GM12878 (cell line): ENCODE data around the gene SYT1.

Source experiments
- BCL11A ChIP-seq: IDR thresholded peaks from 2 replicates; pipeline ENCODE4 v1.6.1; 2011; ENCODE audit warnings: low read depth, low read length
- CTCF ChIP-seq, 3 experiments: IDR thresholded peaks in 2 of 3; conservative IDR thresholded peaks in 1 of 3; 2 replicates each; pipeline ENCODE4 v1.5.1; 2011; ENCODE audit warnings: low read depth in 3 of 3, low read length in 3 of 3, mild to moderate bottlenecking in 3 of 3, control low read depth in 2 of 3, moderate library complexity in 2 of 3, inconsistent platforms in 1 of 3, mixed read lengths in 1 of 3; ENCODE audit not compliant: control insufficient read depth in 2 of 3, insufficient read depth in 1 of 3; ENCODE audit errors: extremely low read depth in 1 of 3
- EZH2 ChIP-seq: IDR thresholded peaks from 2 replicates; pipeline ENCODE4 v1.6.1; 2012; ENCODE audit warnings: low read depth, mild to moderate bottlenecking, control low read depth, inconsistent platforms, low read length, borderline replicate concordance; ENCODE audit not compliant: control insufficient read depth
- FOXM1 ChIP-seq: IDR thresholded peaks from 2 replicates; pipeline ENCODE4 v1.6.1; 2012; ENCODE audit warnings: low read depth, mild to moderate bottlenecking, inconsistent platforms, low read length, moderate library complexity
- KLF5 ChIP-seq: fragments of 450-650 bp; IDR thresholded peaks from 2 replicates; pipeline ENCODE4 v1.6.1; 2014; ENCODE audit warnings: mild to moderate bottlenecking; ENCODE audit not compliant: partially characterized antibody
- MTA2 ChIP-seq: fragments of 450-650 bp; IDR thresholded peaks from 2 replicates; pipeline ENCODE4 v1.6.1; 2016; ENCODE audit warnings: low read depth, mild to moderate bottlenecking, moderate library complexity
- MXI1 ChIP-seq: fragments of 150-350 bp; IDR thresholded peaks from 2 replicates; pipeline ENCODE4 v1.6.1; 2011; ENCODE audit warnings: low read depth, mild to moderate bottlenecking, inconsistent platforms, low read length, improper control_type of control experiment
- NR2C2 ChIP-seq: IDR thresholded peaks from 2 replicates; pipeline ENCODE4 v1.6.1; 2011; ENCODE audit warnings: borderline replicate concordance, low read depth; ENCODE audit not compliant: control insufficient read depth, insufficient read length
- POLR2A ChIP-seq: IDR thresholded peaks from 2 replicates; pipeline ENCODE4 v1.6.1; 2011; ENCODE audit warnings: low read depth, mild to moderate bottlenecking, low read length
- SKIL ChIP-seq: fragments of 450-650 bp; IDR thresholded peaks from 2 replicates; pipeline ENCODE4 v1.6.1; 2017; ENCODE audit warnings: mild to moderate bottlenecking, low read depth, inconsistent platforms; ENCODE audit not compliant: poor library complexity, severe bottlenecking
- ZBTB11 ChIP-seq: fragments of 450-650 bp; formaldehyde crosslinking; IDR thresholded peaks from 2 replicates; pipeline ENCODE4 v1.5.0; 2022; ENCODE audit warnings: mild to moderate bottlenecking, missing genetic modification characterization
- ZNF274 ChIP-seq: IDR thresholded peaks from one replicate; pipeline ENCODE4 v1.8.0; 2011; ENCODE audit not compliant: insufficient read length, insufficient read depth

- TF ChIP-seq CTCF (IDR thresholded peaks at IDR 0.05 in 2 of 3, conservative IDR thresholded peaks at IDR 0.05 in 1 of 3; ENCODE audit: control insufficient read depth in 2 of 3, extremely low read depth in 1 of 3, insufficient read depth in 1 of 3, low read depth in 3 of 3, low read length in 3 of 3) (no peak), BCL11A (no peak), EZH2 (no peak), FOXM1 (no peak), KLF5 (no peak), ZNF274 (no peak), POLR2A (no peak), MTA2 (no peak), SKIL (no peak), NR2C2 (no peak), MXI1 (no peak), ZBTB11 (no peak)
These were observed 181.4 kb downstream of the SYT1 start for GRCh38 chr12:79046021-79046420.
